ENCODE data around the gene ELF2.

ELF2 gene

GRCh38 chr4:139137763-139138162, 39.3 kb downstream of the ELF2 start:
- no peak overlapping the region for H3K27ac ChIP-seq
- ChIA-PET CTCF (no interaction called here), POLR2A (ENCODE audit: low non-redundant PET) (no interaction called here)
- DNase-seq (ENCODE audit: low spot score): no peak
- TF ChIP-seq CTCF (conservative IDR thresholded peaks at IDR 0.05; ENCODE audit: low read depth): no peak

GRCh38 chr4:139134403-139134802, 42.6 kb downstream of the ELF2 start:
- no peak for TF ChIP-seq CTCF (conservative IDR thresholded peaks at IDR 0.05; ENCODE audit: low read depth)
- H3K27ac ChIP-seq: no peak overlapping the region
- ChIA-PET POLR2A (ENCODE audit: low non-redundant PET) (no interaction called here), CTCF (interaction anchor here (0.5 kb wide), 1 partner anchor 23 kb away, joined by 3 read pairs; no protein-coding TSS in a partner anchor)
- DNase-seq (ENCODE audit: low spot score): no peak

GRCh38 chr4:139131209-139131870, 45.7 kb downstream of the ELF2 start:
- CTCF ChIA-PET: interaction anchor here (0.5 kb wide), 1 partner anchor 36 kb away, joined by 3 read pairs; no protein-coding TSS in a partner anchor
- TF ChIP-seq CTCF (conservative IDR thresholded peaks at IDR 0.05; ENCODE audit: low read depth): no peak
- no peak for DNase-seq (ENCODE audit: low spot score)
- no peak overlapping the region for H3K27ac ChIP-seq
- POLR2A ChIA-PET (ENCODE audit: low non-redundant PET): no interaction called here

- TF ChIP-seq CTCF (conservative IDR thresholded peaks at IDR 0.05; ENCODE audit: low read depth): no peak
- ChIA-PET POLR2A (ENCODE audit: low non-redundant PET) (no interaction called here), CTCF (interaction anchor here (0.8 kb wide), 1 partner anchor 15 kb away, joined by 3 read pairs; no protein-coding TSS in a partner anchor)
- H3K27ac ChIP-seq: no peak overlapping the region
- no peak for DNase-seq (ENCODE audit: low spot score)
Measured at GRCh38 chr4:139129206-139129605, 47.8 kb downstream of the ELF2 start.

- H3K27ac ChIP-seq: no peak overlapping the region
- POLR2A ChIA-PET (ENCODE audit: low non-redundant PET): no interaction called here
- DNase-seq (ENCODE audit: low spot score): no peak
- TF ChIP-seq CTCF (conservative IDR thresholded peaks at IDR 0.05; ENCODE audit: low read depth): no peak
- CTCF ChIA-PET: no interaction called here
Measured at GRCh38 chr4:139126898-139127297, 50.1 kb downstream of the ELF2 start.

- H3K27ac ChIP-seq: no peak overlapping the region
- TF ChIP-seq CTCF (conservative IDR thresholded peaks at IDR 0.05; ENCODE audit: low read depth): no peak
- ChIA-PET CTCF (interaction anchor here (0.5 to 1.0 kb wide), 2 partner anchors 93 to 358 kb away, joined by 4 to 5 read pairs; no protein-coding TSS in a partner anchor), POLR2A (ENCODE audit: low non-redundant PET) (no interaction called here)
- no peak for DNase-seq (ENCODE audit: low spot score)
Measured at GRCh38 chr4:139123910-139124309, 53.1 kb downstream of the ELF2 start.
